Natural killer cell (primary cell): ENCODE data around the gene LRP1B. TPM values are rescaled to one million over a fixed set of nuclear protein-coding genes. Genes with fewer than 3 reads are reported as not detected.

Experiments used
- ATAC-seq, 3 donors: fragments of 150-1000 bp in 2 of 3; fragments of 200-7000 bp in 1 of 3; cut with Tn5 transposase; 1 replicate in 1 of 3; 2 replicates in 2 of 3; pipeline ENCODE4 v1.10.0; 2021; ENCODE audit warnings: mild to moderate bottlenecking in 2 of 3, moderate library complexity in 2 of 3
- DNase-seq, 2 donors: peaks; one replicate each; pipeline versions ENCODE4 v3.0.0 to v3.0.0-alpha.2; 2013 to 2021; ENCODE audit warnings: mixed read lengths in 1 of 2
- H3K27ac ChIP-seq: one replicate; pipeline ENCODE4 v1.5.1; 2013; ENCODE audit warnings: mild to moderate bottlenecking, low read length
- H3K27me3 ChIP-seq: one replicate; pipeline ENCODE4 v1.6.1; 2013; ENCODE audit warnings: low read length; ENCODE audit not compliant: control insufficient read depth, insufficient read depth
- H3K36me3 ChIP-seq: one replicate; pipeline ENCODE4 v1.6.1; 2013; ENCODE audit warnings: low read length; ENCODE audit not compliant: control insufficient read depth, insufficient read depth
- H3K4me1 ChIP-seq: one replicate; pipeline ENCODE4 v1.6.1; 2013; ENCODE audit warnings: low read length; ENCODE audit not compliant: control insufficient read depth, insufficient read depth
- H3K4me3 ChIP-seq: one replicate; pipeline ENCODE4 v1.5.1; 2013; ENCODE audit warnings: low read length
- H3K9me3 ChIP-seq: one replicate; pipeline ENCODE4 v1.6.1; 2013; ENCODE audit warnings: low read length; ENCODE audit not compliant: control insufficient read depth, insufficient read depth
- H3K27ac Mint-ChIP-seq, 2 donors: one replicate each; pipeline ENCODE4 v1.8.0; 2022; ENCODE audit warnings: mild to moderate bottlenecking in 2 of 2, mixed read lengths in 2 of 2, moderate library complexity in 1 of 2
- H3K27me3 Mint-ChIP-seq, 2 donors: one replicate each; pipeline ENCODE4 v1.8.0; 2022; ENCODE audit warnings: low read depth in 2 of 2, mixed read lengths in 2 of 2
- H3K36me3 Mint-ChIP-seq: one replicate; pipeline ENCODE4 v1.8.0; 2022; ENCODE audit warnings: mixed read lengths
- H3K4me1 Mint-ChIP-seq, 2 donors: one replicate each; pipeline ENCODE4 v1.8.0; 2022; ENCODE audit warnings: mixed read lengths in 2 of 2
- H3K4me3 Mint-ChIP-seq: one replicate; pipeline ENCODE4 v1.8.0; 2022; ENCODE audit warnings: mild to moderate bottlenecking, moderate library complexity, mixed read lengths
- H3K9me3 Mint-ChIP-seq, 2 donors: one replicate each; pipeline ENCODE4 v1.8.0; 2022; ENCODE audit warnings: mixed read lengths in 2 of 2
- WGBS: methylation state at CpG from one replicate; pipeline ENCODE4 v1.1.7; 2013; ENCODE audit warnings: missing lambda C conversion rate; ENCODE audit not compliant: insufficient coverage; 5-methylcytosine and 5-hydroxymethylcytosine counted together
- intact Hi-C: fragments of 100-400 bp; cut with micrococcal nuclease; formaldehyde crosslinking; loops from one replicate; pipeline ENCODE4 v1.14.2; 2022
- total RNA-seq, 4 donors: library from RNA; stranded (reverse); fragments of 120-200 nt in 1 of 4; gene quantifications; one replicate each; pipeline versions ENCODE4 v1.2.3 to v1.2.4, GENCODE V29; 2013 to 2022
- TF ChIP-seq, protein P1 (sequence below): fragments of 200-600 bp; IDR thresholded peaks from one replicate; pipeline ENCODE4 v1.8.0; 2022; ENCODE audit warnings: antibody characterized with exemption

LRP1B gene
- total RNA-seq, 3 donors from 2014 or later (not counting 1 experiment from before 2014, with no cell fraction given): 0.05 TPM; not detected in 2

DNA sequence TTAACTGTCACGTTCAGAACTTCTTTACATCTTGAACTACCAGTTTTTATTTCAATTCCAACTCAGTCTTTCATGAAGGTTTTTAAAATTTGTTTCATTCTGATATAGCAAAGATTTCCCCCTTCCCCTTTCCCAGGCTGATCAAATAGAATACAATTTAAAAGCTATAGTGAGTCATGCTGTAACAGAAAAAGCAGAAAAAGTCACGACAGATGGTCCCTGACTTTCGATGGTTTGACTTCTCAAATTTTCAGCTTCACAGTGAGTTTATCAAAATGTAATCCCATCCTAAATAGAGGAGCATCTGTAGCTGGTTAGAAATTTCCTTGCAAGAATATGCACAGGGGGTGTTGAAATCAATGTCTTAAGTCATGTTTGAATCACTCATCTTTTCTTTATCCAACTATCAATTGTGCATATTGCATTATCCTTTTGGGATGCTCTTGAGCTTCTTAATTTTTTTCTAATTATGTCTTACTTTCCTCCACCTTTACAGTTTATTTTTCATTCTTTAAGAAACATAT lies 500.3 kb downstream of the LRP1B start:
- H3K4me1 Mint-ChIP-seq: no peaks in the 10 kb centered on the region
- H3K27me3 ChIP-seq: no peaks in the 10 kb centered on the region
- 81% methylated on average over 3 of the region's 3 CpGs for WGBS
- H3K27me3 Mint-ChIP-seq: no peaks in the 10 kb centered on the region
- TF ChIP-seq, protein P1, sequence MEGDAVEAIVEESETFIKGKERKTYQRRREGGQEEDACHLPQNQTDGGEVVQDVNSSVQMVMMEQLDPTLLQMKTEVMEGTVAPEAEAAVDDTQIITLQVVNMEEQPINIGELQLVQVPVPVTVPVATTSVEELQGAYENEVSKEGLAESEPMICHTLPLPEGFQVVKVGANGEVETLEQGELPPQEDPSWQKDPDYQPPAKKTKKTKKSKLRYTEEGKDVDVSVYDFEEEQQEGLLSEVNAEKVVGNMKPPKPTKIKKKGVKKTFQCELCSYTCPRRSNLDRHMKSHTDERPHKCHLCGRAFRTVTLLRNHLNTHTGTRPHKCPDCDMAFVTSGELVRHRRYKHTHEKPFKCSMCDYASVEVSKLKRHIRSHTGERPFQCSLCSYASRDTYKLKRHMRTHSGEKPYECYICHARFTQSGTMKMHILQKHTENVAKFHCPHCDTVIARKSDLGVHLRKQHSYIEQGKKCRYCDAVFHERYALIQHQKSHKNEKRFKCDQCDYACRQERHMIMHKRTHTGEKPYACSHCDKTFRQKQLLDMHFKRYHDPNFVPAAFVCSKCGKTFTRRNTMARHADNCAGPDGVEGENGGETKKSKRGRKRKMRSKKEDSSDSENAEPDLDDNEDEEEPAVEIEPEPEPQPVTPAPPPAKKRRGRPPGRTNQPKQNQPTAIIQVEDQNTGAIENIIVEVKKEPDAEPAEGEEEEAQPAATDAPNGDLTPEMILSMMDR: no peak
- H3K4me3 ChIP-seq: no peak overlapping the region
- H3K9me3 Mint-ChIP-seq: peaks cover 0 to 6% of the 10 kb centered on the region in 2 donors
- H3K27ac ChIP-seq: no peak overlapping the region
- no peak overlapping the region for H3K27ac Mint-ChIP-seq
- ATAC-seq: no peak
- no peaks in the 10 kb centered on the region for H3K9me3 ChIP-seq
- no peak for DNase-seq
- intact Hi-C loops: no loop called here
- H3K36me3 Mint-ChIP-seq: no peaks in the 10 kb centered on the region
- no peak overlapping the region for H3K4me3 Mint-ChIP-seq
- no peaks in the 10 kb centered on the region for H3K36me3 ChIP-seq
- H3K4me1 ChIP-seq: no peaks in the 10 kb centered on the region

DNA sequence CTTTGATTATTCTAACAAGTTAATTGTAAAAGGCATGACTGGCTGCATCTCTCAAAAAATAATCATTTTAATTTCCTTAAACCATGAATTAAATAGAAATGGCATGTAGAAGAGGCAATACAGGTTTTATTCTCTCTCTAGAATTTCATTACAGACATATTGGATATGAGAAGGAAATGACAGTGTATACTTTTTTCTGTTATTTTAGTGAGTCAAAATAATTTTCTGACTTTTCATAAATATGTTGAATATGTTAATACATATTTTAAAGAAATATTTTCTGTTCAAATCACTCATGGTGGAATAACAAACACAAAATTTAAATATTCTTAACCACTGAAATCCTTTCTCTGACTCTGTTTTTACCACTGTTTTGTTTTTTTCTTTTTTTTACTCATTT lies 510.4 kb downstream of the LRP1B start:
- ATAC-seq (no peak), DNase-seq (no peak)
- no peaks in the 10 kb centered on the region for H3K27me3 Mint-ChIP-seq
- no peak overlapping the region for H3K4me3 Mint-ChIP-seq
- Histone ChIP-seq H3K27ac (no peak overlapping the region), H3K36me3 (no peaks in the 10 kb centered on the region), H3K27me3 (no peaks in the 10 kb centered on the region), H3K4me1 (no peaks in the 10 kb centered on the region), H3K4me3 (no peak overlapping the region), H3K9me3 (no peaks in the 10 kb centered on the region)
- no peaks in the 10 kb centered on the region for H3K4me1 Mint-ChIP-seq
- TF ChIP-seq, protein P1: no peak
- H3K9me3 Mint-ChIP-seq: peaks cover 4 to 15% of the 10 kb centered on the region in 2 donors
- H3K27ac Mint-ChIP-seq: no peak overlapping the region
- intact Hi-C loops: no loop called here
- no peaks in the 10 kb centered on the region for H3K36me3 Mint-ChIP-seq

DNA sequence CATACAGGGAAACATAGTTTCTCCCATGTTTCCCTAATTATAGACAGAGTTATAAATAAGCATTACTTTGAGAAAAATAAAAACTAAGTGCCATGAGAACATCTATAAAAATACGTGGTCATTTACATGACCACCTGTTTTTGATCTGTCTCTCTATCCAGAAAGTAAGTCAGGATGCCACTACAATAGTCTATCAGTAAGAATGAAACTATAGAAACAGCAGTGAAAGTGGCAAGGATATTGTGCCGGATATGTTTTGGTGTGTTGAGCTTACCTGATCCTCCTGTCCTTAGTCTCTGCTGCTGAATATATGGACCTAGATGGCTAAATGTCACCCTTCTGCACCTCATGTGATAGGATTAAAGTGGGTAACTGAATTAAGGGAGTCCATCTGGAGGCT lies 512.4 kb downstream of the LRP1B start:
- WGBS: 93% methylated on average over 2 of the region's 2 CpGs
- Mint-ChIP-seq H3K27ac (no peak overlapping the region), H3K4me3 (no peak overlapping the region), H3K9me3 (peaks cover 8 to 18% of the 10 kb centered on the region in 2 donors), H3K27me3 (no peaks in the 10 kb centered on the region), H3K4me1 (no peaks in the 10 kb centered on the region), H3K36me3 (no peaks in the 10 kb centered on the region)
- intact Hi-C loops: no loop called here
- Histone ChIP-seq H3K27me3 (no peaks in the 10 kb centered on the region), H3K36me3 (no peaks in the 10 kb centered on the region), H3K4me1 (no peaks in the 10 kb centered on the region), H3K4me3 (no peak overlapping the region), H3K27ac (no peak overlapping the region), H3K9me3 (no peaks in the 10 kb centered on the region)
- no peak for ATAC-seq
- TF ChIP-seq, protein P1: no peak
- DNase-seq: no peak

DNA sequence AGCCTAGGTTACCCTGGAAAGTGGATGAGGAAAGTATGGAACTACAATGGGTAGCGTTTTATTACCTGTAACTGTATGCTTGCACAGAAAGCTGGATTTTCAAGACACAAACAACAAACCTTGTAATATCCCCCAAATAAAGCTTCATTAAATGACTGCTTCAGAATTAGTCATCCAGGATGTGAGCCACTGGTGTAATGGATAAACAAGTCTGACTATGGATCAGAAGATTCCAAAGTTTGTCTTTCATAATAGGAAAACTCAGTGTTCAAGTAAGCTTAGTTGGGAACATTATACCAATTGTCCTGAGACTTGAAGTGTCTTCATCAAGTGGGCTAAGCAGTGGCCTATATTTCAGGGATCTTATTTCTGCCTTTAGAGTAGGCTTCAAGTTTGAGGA lies 518.8 kb downstream of the LRP1B start:
- Histone ChIP-seq H3K4me3 (no peak overlapping the region), H3K9me3 (no peaks in the 10 kb centered on the region), H3K36me3 (no peaks in the 10 kb centered on the region), H3K27me3 (no peaks in the 10 kb centered on the region), H3K27ac (no peak overlapping the region), H3K4me1 (no peaks in the 10 kb centered on the region)
- Mint-ChIP-seq H3K27ac (no peak overlapping the region), H3K9me3 (peaks cover 14 to 16% of the 10 kb centered on the region in 2 donors), H3K27me3 (no peaks in the 10 kb centered on the region), H3K4me3 (no peak overlapping the region), H3K4me1 (no peaks in the 10 kb centered on the region), H3K36me3 (no peaks in the 10 kb centered on the region)
- DNase-seq (no peak), ATAC-seq (no peak)
- TF ChIP-seq, protein P1: no peak
- no CpG with 5 or more reads among the region's 1 CpG for WGBS
- intact Hi-C loops: no loop called here
